Activated CD8-positive, alpha-beta memory T cell treated with anti-CD3 and anti-CD28 coated beads, Interleukin-2, amount 50 U/mL, for 1 hour (primary cell): Measurements from ENCODE around the gene CDIP1.

Experiments
- DNase-seq: peaks from one replicate; pipeline ENCODE4 v3.0.0-alpha.2; 2020; ENCODE audit errors: extremely low read depth

Gene CDIP1

DNA sequence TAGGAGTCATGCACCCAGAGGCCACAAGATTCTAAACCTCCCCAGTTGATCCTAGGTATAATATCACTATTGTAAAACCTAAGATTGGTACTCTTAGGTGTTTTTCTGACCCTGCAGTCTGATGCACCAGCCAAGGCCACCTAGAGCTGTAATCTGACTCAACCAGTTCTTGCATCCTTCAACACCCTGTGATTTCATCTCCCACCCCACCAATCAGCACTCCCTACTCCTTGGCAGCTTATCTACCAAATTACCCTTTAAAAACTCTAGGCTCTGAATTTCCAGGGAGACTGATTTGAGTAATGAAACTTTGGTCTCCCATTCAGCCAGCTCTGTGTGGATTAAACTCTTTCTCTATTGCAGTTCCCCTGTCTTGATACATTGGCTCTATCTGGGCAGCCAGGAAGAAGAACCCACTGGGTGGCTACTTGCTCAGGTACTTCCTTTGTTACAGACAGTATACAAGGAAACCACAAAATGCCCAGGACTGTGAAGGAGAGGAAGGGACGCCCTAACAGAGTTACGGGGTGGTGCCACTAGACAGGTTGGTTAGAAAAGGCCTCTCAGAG, 1.2 kb upstream of the CDIP1 start:
- DNase-seq: no peak

DNA sequence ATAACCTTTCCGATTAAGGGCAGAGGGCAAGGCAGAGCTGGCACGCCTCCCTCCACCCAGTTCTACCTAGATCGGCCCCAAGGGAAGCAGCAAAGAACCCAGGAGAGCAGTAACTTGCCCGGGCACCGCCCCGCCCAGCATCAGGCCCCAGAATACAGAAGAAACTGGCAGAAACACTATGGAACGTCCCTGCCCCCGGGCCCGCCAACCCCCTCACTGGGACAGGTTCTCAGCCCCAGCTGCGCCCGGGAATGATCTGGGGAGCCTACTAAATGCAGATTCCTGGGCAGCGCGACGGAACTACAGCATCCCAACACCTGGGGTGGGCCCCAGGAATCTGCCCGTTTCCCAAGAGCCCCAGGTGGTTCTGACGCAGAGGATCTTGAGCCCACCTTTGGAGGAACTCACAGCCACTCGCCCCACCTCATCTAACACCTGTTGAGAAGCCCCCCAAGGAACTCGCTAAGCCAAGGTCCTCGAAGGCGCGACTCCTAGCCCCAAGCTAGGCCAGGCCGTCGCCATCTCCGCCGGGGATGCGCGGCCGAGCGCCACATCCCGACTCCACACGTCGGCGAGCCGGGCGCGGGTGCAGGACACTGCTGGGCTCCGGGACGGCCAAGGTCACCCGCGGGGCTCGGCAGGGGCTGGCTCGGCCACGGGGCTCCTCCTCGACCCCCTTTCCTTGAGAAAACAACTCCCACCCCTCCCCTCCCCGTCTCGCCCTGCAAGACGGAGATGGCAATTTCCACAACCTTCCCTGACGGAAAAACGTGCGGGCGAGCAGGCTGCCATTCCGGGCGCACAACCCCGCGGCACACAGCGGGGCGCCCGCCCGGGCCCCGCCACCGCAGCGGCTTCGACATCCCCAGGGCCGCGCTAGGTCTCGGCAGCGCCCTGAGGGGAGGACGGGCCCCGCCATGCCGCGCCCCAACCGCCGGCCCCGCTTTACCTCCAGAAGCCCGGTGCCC, 913 bp downstream of the CDIP1 start:
- no peak for DNase-seq

DNA sequence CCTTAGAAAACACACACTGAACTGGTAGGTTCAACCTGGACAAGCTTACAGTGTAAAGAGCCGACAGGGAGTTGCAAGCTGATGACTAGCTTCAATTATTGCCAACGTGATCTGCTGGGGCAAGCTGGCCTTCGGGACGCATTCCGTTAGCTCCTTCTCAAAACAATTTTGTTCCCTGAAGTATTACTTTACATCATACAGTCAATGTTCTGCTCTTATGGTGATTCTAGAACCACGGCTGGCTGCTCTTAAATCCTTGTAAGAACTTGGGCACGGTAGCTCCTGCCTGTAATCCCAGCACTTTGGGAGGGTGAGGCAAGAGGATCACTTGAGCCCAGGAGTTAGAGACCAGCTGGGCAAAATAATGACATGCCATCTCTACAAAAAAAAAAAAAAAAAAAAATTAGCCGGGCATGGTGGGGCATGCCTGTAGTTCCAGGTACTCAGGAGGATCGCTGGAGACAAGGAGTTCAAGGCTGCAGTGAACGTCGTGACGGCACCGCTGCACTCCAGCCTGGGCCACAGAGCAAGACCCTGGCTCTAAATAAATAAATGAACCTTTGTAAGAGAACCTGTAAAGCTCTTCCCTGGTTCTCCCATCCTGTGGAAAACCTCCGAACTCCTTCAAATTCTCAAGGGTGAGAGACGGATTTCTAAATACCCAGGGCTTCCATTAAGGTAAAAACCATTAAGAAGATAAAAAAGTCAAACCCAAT, 2.0 kb downstream of the CDIP1 start:
- no peak for DNase-seq

DNA sequence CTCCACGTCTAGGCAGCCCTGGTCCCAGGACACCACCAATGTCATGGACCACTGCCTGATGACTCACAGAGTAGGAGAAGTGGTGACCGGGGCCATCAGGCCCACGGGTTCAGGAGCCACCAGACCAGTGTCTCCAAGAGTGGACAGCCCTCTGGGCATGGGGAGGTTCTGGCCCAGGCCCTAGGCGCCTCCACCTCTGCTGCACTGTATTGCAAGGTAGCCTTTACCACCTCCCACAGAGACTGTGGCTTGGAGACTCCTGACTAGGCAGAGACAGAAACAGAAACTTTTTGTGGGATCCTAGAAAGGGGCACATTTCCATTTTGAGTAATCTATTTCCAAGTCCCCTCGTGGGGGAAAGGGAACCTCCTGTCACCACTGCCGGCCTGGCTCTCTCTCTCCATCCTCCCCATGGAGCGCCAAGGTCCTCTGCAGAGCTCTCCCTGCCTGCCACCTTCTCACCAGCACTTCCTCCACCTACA, 2.9 kb downstream of the CDIP1 start:
- DNase-seq: no peak

DNA sequence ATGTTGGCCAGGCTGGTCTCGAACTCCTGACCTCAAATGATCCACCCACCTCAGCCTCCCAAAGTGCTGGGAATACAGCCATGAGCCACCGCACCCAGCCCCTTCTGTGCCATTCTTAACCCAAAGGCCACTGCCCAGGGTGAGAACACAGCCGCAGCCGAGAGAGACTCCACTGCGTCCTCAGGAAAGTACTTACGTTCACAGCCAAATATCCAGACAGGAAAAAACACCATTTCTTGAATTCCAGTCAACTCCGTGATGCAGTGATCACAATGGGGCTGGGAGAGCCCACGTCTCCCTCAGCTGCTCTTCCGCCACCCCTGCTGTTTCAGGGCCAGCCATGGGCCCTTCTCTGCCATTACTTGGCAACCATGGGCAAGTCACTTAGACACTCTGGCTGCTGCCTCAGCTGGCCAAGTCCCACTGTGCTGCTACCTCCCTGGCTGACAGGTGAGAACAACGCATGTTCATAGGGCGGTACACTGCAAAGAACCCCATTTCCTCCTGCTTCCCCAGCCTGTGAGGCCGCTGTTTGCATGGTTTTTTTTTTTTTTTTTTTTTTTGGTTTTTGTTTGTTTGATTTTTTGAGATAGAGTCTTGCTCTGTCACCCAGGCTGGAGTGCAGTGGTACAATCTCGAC, 4.3 kb downstream of the CDIP1 start:
- no peak for DNase-seq

DNA sequence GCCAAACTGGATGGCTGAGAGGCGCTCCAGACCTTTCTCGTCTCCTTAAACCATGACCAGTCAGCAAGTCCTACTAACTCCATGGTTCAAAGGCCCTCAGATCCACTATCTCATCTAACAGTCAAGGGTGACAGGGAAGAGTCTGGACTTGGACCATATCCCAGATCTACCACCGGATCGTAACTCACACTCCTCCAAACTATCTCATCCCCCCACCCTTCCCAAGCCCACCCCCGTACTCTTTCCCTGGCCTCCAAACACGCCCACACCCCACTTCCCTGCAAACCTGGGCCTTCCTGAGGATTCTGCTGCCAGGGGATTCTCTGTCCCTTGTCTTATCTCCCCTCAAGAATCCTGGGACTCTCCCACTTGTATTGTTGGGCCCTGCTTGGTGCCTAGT, 5.1 kb downstream of the CDIP1 start:
- no peak for DNase-seq

- DNase-seq: no peak
Observed at GRCh38 chr16:4532238-4532637, 6.3 kb downstream of the CDIP1 start.

DNA sequence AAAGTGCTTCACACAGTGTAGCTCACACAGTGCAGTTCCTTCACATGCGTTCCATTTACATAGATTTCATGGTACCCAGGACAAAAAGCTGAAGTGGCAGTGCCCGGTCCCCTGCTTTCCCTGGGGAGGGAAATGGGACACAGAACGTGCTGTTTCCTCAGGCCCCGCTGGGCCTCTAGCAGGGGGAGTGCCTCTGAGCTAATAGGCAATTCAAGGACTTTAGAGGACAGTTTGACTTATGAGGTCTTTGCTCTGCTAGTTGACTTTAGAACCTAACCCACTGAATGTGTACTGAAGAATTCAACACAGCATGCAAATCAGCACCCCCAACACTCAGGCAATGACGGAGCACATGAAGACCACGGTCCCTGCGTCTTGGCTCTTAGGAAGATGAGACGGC, 6.8 kb downstream of the CDIP1 start:
- no peak for DNase-seq

DNA sequence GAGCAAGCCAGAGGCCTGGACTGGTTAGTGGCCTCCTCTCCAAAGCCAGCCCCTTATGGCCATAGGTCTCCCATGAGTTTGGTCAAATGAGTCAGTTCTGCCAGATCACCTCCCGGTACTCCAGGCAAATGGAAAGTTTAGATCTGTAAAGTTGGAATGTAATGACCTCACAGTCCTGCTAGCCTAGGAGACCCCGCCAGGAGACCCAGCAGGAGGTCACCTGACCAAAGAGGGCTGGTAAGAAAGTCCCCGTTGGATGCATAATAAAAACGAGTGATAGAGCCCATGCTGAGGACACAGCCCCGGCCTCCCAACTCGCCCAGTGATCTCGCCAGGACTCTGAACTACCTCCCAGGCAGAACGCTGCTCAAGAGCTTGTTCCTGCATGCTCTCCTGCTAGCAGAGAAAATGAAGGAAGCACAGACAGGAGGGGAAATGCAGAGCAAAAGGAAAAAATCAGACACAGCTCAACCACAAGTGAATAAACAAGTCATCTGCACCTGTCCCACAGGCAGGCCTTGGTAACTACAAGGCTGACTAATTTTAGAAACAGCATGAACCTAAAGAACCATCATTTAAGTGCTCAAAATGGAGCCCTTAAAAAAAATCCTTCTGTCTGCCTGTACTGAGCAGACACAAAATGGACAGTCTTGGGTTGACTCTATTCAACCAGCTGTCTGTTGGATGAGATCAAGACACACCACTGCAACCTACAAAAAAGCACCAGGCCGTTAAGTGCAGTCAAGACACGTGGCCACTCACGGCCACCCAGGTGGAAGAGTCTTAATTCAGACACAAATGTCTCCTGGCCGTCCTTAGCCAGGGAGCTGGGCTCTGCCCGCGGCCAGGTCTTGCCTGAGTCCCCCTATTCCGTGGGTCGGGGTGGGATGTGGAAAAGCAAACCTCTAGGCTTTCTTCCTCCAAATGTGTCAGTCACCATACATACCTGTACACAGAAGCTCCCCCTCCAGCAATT, 9.2 kb downstream of the CDIP1 start:
- DNase-seq: no peak

GRCh38 chr16:4525634-4526277, 12.8 kb downstream of the CDIP1 start:
- DNase-seq: no peak

DNA sequence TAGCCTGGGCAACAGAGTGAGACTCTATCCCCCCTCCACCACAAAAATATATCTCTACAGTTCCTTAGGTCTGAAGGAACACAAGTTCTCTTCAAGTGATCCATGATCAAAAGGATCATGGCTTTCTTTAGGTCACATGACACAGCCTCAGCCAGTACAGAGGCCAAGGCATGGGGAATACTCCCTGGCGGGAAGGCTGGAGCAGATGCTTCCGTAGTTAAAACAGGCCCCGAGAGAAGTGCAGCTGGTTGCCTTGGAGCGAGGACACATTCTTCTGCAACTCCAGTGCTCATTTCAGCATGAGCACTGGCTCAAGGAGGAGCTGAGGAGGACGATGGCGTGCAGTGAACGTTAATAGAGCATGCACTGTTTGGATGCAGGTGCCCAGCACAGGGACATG, 13.5 kb downstream of the CDIP1 start:
- no peak for DNase-seq

- no peak for DNase-seq
Observed at GRCh38 chr16:4524571-4524970, 14.0 kb downstream of the CDIP1 start.

DNA sequence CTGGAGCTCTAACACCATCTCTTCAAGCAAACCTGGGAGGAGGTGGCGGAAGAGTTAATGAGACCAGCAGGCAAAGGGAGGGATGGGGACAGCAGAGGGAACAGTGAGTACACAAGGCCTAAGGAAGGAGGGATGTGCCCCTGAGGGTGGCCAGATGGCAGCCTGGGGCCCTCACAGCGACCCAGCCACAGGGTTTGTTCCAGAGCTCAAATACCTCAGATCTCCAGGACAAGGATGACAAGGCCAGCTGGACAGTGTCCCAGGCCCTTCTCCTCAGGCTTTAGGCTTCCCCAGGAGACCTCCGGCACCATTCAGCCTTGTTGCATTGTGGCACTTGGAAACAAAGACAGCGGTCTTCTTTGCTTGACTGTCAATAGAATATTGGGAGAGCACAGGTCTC, 14.9 kb downstream of the CDIP1 start:
- DNase-seq: no peak

DNA sequence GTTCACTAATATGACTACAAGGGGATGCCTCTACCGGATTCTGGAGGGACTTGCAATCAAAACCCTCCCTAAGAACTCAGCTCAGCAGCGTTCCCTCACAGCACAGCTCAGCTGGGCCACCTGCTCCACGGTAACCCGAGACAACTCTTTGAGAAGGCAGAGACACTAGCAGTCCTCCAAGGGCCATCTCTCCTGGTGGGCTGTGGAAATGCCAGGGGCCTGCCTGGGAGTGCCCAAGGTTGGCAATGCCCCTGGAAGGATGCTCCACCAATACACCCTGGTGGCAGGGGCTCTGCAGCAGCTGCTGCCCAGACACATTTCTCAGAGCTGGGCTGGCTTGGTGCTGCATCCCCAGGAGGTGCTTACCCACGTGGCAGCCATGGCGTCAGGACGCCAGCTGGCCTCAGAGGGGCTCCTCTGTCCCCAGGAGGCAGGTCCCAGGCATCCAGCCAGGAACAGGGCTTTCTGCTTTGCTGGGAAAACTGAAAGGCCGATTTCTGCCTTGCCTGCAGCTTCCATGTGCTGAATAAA, 16.5 kb downstream of the CDIP1 start:
- DNase-seq: no peak

GRCh38 chr16:4520913-4521312, 17.7 kb downstream of the CDIP1 start:
- DNase-seq: no peak

- DNase-seq: no peak
Observed at GRCh38 chr16:4519274-4520058, 19.1 kb downstream of the CDIP1 start.

DNA sequence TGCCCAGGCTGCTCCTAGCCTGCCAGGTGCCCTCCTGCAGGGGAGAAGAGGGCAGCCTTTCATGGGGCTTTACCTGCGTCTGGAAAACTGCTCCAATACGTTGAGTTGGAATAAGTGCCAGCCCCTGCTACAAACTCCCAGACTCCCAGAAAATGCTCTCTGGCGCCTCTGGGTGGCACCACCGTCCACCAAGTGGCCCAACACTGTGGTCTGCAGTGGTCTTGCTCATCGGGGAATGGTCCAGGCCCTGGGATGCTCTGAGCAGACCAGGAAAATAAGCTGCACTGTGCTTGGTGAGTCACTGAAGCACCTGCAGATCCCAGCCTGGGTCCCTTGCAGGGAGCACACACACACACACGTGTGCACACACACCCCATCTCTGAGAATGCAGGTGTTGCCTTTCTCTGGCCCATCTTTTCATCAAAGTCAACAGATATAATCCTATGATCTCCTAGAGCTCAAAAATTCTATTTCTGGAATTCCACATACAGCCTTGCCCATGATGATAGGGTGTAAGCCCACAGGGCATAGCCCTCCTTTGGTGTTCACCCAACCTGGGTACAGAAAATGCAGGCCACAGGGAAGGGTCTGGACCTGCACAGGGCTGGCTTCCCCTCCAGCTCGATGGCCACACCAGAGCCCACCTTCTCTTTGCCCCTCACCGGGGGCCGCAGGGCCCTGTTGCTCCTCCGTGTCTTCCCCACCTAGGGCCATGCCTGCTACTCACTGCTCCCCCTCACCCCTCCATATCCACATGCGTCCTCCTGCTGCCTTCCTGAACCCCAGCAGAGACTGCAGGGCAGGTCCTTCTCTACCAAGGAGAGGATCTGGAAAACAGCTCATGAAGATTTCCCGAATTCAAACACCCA, 20.5 kb downstream of the CDIP1 start:
- DNase-seq: no peak

DNA sequence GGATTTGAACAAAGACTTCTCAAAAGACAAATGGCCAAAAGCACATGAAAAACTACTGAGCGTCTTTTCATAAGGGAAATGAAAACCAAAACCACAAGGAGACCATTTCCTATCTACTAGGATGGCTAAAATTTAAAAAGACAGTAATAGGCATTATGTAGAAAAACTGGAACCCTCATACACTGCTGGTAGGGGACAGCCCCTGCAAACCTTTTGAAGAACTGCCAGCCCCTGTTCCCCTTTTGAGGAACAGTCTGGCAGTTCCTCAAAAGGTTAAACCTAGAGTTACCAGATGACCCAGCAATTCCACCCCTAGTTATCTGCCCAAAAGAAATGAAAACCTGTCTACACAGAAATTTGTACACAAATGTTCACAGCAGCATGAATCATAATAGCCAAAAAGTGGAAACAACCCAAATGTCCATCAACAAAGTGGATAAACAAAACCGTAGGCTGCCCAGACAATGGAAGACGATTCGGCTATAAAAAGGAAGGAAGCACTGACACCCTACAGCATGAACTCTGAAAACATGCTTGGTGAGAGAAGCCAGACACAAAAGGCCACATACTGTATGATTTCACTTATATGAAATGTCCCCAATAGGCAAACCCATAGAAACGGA, 22.9 kb downstream of the CDIP1 start:
- DNase-seq: no peak
